Mesothelial cell of epicardium (in vitro differentiated cells): ENCODE data around the gene ZNF497. TPM values are rescaled to one million over a fixed set of nuclear protein-coding genes. Genes with fewer than 3 reads are reported as not detected.
A peak's percentile ranks its signal among the peaks of the same experiment; 100 is the strongest.
"Not testable (repeated sequence)": the region's sequence is repeated elsewhere in the genome, so short reads cannot be mapped to it uniquely, and the experiment has no call there.

Experiments
- DNase-seq, 2 experiments: peaks; one replicate each; pipeline ENCODE4 v3.0.0; 2021; ENCODE audit warnings: low spot score in 2 of 2; ENCODE audit not compliant: unreplicated experiment in 2 of 2
- H3K27ac Mint-ChIP-seq: 2 replicates; pipeline ENCODE4 v1.8.0; 2021; ENCODE audit warnings: mixed read lengths
- H3K27me3 Mint-ChIP-seq: 2 replicates; pipeline ENCODE4 v1.8.0; 2021; ENCODE audit warnings: low read depth, mixed read lengths
- H3K36me3 Mint-ChIP-seq: 2 replicates; pipeline ENCODE4 v1.8.0; 2021; ENCODE audit warnings: mixed read lengths
- H3K4me1 Mint-ChIP-seq: 2 replicates; pipeline ENCODE4 v1.8.0; 2021; ENCODE audit warnings: mixed read lengths
- H3K4me3 Mint-ChIP-seq: 2 replicates; pipeline ENCODE4 v1.8.0; 2021; ENCODE audit warnings: mild to moderate bottlenecking, moderate library complexity, mixed read lengths
- H3K9me3 Mint-ChIP-seq: 2 replicates; pipeline ENCODE4 v1.8.0; 2021; ENCODE audit warnings: mixed read lengths
- total RNA-seq: library from RNA; stranded (reverse); gene quantifications from 3 replicates; pipeline ENCODE4 v1.2.1, GENCODE V29; 2021
- TF ChIP-seq, protein P1 (sequence below): fragments of 200-600 bp; sonication (generic); IDR thresholded peaks from one replicate; pipeline ENCODE4 v1.5.0; 2021; ENCODE audit warnings: antibody characterized with exemption; ENCODE audit not compliant: unreplicated experiment

ZNF497 gene
- total RNA-seq, 1 donor from 2014 or later, result 7.6 TPM

DNA sequence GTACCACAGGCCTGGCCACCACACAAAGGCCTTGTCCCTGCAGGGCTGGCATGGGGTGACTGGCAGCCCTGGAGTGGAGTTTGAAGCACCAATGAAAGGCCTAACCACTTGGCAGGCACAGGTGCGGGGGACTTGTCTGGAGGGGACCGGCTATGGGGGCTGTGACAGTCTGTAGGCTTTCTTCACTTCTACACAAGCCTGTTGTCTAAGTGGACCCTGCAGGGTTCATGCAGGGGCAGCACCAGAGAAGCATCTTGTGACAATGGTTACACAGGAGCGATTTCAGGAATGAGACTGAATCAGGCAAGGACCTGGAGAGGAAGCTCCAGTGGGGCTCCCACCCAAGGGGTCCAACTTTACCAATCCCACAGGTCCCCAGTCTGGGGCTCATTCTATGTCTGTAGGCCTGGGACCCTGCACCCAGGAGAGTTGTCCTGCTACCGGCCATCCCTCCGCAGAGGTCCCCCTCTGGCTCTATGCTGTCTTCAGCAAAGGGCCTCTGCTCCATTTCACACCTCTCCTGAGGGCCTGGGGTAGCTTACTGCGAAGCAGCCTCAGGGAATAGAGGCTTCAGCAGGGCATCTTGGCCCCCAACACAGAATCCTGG lies 20.5 kb upstream of the ZNF497 start:
- Mint-ChIP-seq H3K36me3 (peaks cover 2% of the 10 kb centered on the region), H3K27me3 (no peaks in the 10 kb centered on the region), H3K27ac (no peak overlapping the region), H3K4me3 (no peak overlapping the region), H3K9me3 (no peaks in the 10 kb centered on the region), H3K4me1 (peaks cover 26% of the 10 kb centered on the region)
- TF ChIP-seq, protein P1, sequence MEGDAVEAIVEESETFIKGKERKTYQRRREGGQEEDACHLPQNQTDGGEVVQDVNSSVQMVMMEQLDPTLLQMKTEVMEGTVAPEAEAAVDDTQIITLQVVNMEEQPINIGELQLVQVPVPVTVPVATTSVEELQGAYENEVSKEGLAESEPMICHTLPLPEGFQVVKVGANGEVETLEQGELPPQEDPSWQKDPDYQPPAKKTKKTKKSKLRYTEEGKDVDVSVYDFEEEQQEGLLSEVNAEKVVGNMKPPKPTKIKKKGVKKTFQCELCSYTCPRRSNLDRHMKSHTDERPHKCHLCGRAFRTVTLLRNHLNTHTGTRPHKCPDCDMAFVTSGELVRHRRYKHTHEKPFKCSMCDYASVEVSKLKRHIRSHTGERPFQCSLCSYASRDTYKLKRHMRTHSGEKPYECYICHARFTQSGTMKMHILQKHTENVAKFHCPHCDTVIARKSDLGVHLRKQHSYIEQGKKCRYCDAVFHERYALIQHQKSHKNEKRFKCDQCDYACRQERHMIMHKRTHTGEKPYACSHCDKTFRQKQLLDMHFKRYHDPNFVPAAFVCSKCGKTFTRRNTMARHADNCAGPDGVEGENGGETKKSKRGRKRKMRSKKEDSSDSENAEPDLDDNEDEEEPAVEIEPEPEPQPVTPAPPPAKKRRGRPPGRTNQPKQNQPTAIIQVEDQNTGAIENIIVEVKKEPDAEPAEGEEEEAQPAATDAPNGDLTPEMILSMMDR, result no peak
- DNase-seq, result no peak

DNA sequence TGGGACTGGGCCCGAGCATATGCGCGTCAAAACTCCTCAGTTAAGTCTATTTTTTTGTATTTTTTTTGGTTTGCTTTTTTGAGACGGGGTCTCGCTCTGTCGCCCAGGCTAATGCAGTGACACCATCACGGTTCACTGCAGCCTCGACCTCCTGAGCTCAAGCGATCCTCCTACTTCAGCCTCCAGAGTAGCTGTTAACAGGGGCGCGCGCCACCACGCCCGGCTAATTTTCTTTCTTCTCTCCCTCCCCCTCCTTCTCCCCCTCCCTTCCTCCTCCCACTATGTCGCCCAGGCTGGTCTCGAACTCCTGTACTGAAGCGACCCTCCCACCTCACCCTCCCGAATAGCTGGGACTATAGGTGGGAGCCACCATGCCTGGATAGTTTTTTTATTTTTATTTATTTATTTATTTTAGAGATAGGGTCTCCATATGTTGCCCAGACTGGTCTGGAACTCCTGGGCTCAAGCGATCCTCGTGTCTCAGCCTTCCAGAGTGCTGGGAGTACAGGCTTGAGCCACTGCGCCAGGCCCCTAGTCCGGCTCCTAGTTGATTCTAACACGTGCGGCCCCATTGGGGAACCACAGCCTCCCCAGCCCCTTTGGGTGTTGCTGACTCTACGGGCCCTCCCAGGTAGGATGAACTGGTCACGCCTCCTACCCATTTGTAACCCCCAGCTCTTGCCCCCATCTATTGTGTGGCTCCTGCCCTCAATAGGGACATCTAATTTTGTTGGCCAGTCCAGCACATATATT lies 19.1 kb upstream of the ZNF497 start:
- H3K4me1 Mint-ChIP-seq, result peaks cover 21% of the 10 kb centered on the region
- no peak for DNase-seq
- H3K4me3 Mint-ChIP-seq, result peak overlapping the region; percentile 86
- H3K27me3 Mint-ChIP-seq, result no peaks in the 10 kb centered on the region
- TF ChIP-seq, protein P1, result no peak
- peak overlapping the region; percentile 96 for H3K27ac Mint-ChIP-seq
- no peaks in the 10 kb centered on the region for H3K36me3 Mint-ChIP-seq
- no peaks in the 10 kb centered on the region for H3K9me3 Mint-ChIP-seq

DNA sequence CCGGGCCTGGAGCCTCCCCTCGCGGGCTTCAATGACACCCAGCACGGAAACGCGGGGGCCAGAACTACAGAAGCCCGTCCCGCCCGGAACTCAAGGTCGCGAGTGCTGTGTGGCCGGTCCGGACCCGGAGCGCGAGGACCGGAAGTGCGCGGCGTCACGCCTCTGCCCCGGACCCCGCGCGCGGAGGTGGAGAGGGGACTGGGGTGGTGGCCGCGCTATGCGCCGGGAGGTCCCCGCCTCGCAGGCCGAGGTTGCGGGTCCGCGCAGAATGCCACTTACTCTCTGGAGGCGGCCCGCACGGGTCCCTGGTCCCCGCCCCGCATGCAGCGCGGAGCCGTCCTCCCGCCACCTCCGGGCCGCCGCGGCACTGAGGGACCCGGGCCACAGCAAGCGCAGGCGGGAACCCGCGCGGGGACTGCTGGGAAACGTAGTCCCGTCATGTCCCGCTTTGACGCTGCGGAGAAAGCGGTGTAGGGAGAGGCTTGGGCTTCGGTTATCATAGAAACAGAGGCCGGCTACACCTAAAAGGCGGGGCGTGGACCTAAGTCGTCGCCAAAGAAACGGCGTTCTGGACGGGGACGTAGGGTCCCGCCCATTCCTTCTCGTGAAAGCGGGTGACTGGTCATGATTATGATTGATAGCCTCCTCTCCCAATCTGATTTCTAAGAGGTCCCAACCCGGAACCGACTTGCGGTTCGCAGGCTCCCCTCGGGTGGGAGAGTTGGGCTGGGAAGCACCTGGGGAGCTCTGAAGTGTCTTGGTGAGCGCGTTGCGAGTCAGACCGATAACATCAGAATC lies 18.3 kb upstream of the ZNF497 start, which contains the start of gene ZNF837:
Gene ZNF837 (minus strand): TSS at position 369 of the 798 bp plus-strand sequence. CDS start 11,698 bp downstream, outside the sequence.
- peak within 1 kb of the TSS; percentile 96 for H3K27ac Mint-ChIP-seq
- H3K27me3 Mint-ChIP-seq, result no peaks in the 10 kb centered on the region
- H3K4me1 Mint-ChIP-seq, result peaks cover 20% of the 10 kb centered on the region
- TF ChIP-seq, protein P1, result no peak
- peak; percentile 95 to 96 for DNase-seq
- H3K9me3 Mint-ChIP-seq, result no peaks in the 10 kb centered on the region
- H3K36me3 Mint-ChIP-seq, result no peaks in the 10 kb centered on the region
- H3K4me3 Mint-ChIP-seq, result peak within 1 kb of the TSS; percentile 86

DNA sequence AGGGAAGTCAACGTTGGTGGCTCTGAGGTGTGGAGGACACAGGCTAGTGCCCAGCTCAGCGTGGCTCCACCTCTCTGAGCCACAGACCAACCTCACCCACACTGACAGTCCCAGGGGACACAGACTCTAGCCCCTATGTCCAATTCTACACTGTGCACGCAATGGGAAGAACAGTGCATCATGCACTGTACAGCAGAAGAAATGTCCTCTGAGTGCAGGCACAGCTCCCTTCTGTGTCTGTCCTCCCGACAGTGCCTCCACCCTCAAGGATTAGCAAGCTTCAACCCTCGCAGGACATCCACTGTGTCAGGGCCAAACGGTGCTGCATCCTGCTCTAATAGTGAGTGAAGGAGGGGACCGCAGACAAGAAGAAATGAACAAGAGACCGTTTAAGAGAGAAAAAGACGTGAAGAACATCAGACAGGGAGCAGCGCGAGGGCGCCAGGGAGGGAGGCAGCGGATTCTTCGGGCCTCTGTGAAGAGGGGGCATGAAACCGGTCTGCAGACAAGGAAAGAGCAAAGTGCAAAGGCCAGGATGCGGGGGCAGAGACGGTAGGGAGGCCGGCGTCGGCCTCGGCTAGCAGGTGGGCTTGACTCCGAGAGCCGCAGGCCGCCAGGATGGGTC lies 17.6 kb upstream of the ZNF497 start:
- Mint-ChIP-seq H3K9me3 (no peaks in the 10 kb centered on the region), H3K27me3 (no peaks in the 10 kb centered on the region), H3K4me3 (peak overlapping the region; percentile 86), H3K4me1 (peaks cover 13% of the 10 kb centered on the region), H3K36me3 (no peaks in the 10 kb centered on the region), H3K27ac (peak overlapping the region; percentile 94)
- DNase-seq, result no peak
- TF ChIP-seq, protein P1, result no peak

DNA sequence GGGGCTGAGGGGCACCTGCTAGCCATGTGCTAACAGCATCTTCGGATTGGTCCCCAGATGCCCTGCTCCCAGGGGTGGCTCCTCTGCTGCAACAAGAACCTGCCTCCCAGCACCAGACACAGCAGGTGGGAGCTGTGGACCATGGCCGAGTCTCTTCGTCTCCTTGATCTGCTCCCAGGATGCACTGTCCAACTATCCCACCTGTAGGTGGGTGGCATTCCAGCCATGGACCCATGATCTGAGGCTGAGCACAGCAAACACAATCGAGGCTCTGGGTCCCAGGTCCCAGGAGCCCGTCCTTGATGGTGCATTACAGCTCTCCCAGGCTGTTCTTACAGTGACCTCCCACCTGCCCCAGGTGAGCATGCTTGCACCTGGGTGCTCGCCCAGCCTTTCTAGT lies 16.7 kb upstream of the ZNF497 start:
- no peaks in the 10 kb centered on the region for H3K36me3 Mint-ChIP-seq
- H3K27me3 Mint-ChIP-seq, result no peaks in the 10 kb centered on the region
- H3K9me3 Mint-ChIP-seq, result no peaks in the 10 kb centered on the region
- TF ChIP-seq, protein P1, result no peak
- peak overlapping the region; percentile 86 for H3K4me3 Mint-ChIP-seq
- H3K4me1 Mint-ChIP-seq, result peaks cover 12% of the 10 kb centered on the region
- no peak for DNase-seq
- peak overlapping the region; percentile 59 for H3K27ac Mint-ChIP-seq

DNA sequence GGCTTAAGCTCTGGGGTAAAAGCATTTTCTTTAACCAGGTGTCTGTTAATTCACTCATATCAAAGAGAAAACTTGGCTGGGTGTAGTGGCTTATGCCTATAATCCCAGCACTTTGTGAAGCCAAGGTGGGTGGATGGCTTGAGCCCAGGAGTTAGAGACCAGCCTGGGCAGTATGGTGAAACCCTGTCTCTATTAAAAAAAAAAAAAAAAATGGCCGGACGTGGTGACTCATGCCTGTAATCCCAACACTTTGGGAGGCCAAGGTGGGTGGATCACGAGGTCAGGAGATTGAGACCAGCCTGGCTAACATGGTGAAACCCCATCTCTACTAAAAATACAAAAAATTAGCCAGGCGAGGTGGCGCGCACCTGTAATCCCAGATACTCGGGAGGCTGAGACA lies 14.2 kb upstream of the ZNF497 start:
- not testable (repeated sequence) for H3K36me3 Mint-ChIP-seq, H3K4me3 Mint-ChIP-seq, H3K9me3 Mint-ChIP-seq, DNase-seq, H3K27me3 Mint-ChIP-seq, H3K27ac Mint-ChIP-seq
- H3K4me1 Mint-ChIP-seq, result peaks cover 12% of the 10 kb centered on the region
